ENCODE results near the gene MAGI2. TPM values are rescaled to one million over a fixed set of nuclear protein-coding genes. Genes with fewer than 3 reads are reported as not detected.

The MAGI2 gene
- total and polyA plus RNA-seq, 2 donors (not counting 3 experiments of a cell fraction or from before 2014, with no cell fraction given): 0.28 to 6.0 TPM

DNA sequence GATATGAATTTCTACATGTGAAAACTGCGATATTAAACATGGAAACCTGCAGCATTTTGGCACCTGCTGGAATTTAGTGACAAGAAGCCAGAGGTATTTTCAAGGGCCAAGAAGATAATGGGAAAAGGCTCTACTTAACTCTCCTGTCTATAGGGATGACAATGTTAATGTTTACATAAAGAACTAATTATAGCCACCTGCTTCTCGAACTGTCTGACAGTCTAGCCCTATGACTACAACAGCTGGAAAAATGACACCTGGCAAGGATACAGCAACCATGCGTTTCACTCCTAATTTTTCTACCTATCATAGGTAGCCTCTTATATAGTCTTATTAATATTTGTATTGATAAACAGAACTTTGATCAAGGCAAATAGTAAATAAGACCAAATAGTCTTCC, 49.6 kb downstream of the MAGI2 start:
- H3K9me1 ChIP-seq (replicated peaks; ENCODE audit: control insufficient read depth, extremely low read depth, insufficient read depth, low read length): no peaks in the 10 kb centered on the region
- DNase-seq (ENCODE audit: low read depth, low spot score): no peak
- H3K36me3 ChIP-seq (ENCODE audit: control insufficient read depth in 2 of 2, extremely low read depth in 1 of 2, insufficient read depth in 2 of 2, low read length in 2 of 2): no peaks in the 10 kb centered on the region
- H3K4me3 ChIP-seq (replicated peaks in 1 of 3; ENCODE audit: insufficient read depth in 1 of 3, low read depth in 1 of 3, low read length in 3 of 3): no peak overlapping the region
- POLR2A ChIA-PET: no interaction called here
- no peak overlapping the region for H3K27ac ChIP-seq (ENCODE audit: insufficient read depth, low read depth, low read length)
- H3K79me2 ChIP-seq (ENCODE audit: control insufficient read depth, insufficient read depth, low read length): no peaks in the 10 kb centered on the region
- peaks cover 5% of the 10 kb centered on the region for H3K4me1 ChIP-seq (ENCODE audit: control insufficient read depth, extremely low read depth, insufficient read depth, low read length)
- H3K9ac ChIP-seq (replicated peaks; ENCODE audit: extremely low read depth, insufficient read depth, low read length): no peak overlapping the region
- intact Hi-C loops (cut with micrococcal nuclease) (no loop called here), dilution Hi-C loops (cut with MboI; ENCODE audit: extremely low pct_ligation_motif_present, low sequenced_read_pairs) (no loop called here)
- TF ChIP-seq FOS (IDR thresholded peaks at IDR 0.05; ENCODE audit: borderline replicate concordance, insufficient read depth, low read length) (no peak), GATA2 (IDR thresholded peaks at IDR 0.05; ENCODE audit: insufficient read depth, insufficient read length, low read depth, low read length) (no peak), JUN (IDR thresholded peaks at IDR 0.05; ENCODE audit: borderline replicate concordance, insufficient read depth, insufficient read length, low read depth) (no peak), POLR2A (IDR thresholded peaks at IDR 0.05; ENCODE audit: low read depth, low read length) (no peak), MYC (IDR thresholded peaks at IDR 0.05; ENCODE audit: low read depth, low read length) (no peak), EZH2 (IDR thresholded peaks at IDR 0.05; ENCODE audit: borderline replicate concordance, low read depth, low read length, severe bottlenecking) (no peak), POLR2AphosphoS5 (IDR thresholded peaks at IDR 0.05; ENCODE audit: insufficient read depth, low read depth, low read length) (no peak)
- TF ChIP-seq, protein P1, sequence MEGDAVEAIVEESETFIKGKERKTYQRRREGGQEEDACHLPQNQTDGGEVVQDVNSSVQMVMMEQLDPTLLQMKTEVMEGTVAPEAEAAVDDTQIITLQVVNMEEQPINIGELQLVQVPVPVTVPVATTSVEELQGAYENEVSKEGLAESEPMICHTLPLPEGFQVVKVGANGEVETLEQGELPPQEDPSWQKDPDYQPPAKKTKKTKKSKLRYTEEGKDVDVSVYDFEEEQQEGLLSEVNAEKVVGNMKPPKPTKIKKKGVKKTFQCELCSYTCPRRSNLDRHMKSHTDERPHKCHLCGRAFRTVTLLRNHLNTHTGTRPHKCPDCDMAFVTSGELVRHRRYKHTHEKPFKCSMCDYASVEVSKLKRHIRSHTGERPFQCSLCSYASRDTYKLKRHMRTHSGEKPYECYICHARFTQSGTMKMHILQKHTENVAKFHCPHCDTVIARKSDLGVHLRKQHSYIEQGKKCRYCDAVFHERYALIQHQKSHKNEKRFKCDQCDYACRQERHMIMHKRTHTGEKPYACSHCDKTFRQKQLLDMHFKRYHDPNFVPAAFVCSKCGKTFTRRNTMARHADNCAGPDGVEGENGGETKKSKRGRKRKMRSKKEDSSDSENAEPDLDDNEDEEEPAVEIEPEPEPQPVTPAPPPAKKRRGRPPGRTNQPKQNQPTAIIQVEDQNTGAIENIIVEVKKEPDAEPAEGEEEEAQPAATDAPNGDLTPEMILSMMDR (IDR thresholded peaks at IDR 0.05; ENCODE audit: extremely low read depth in 1 of 2, insufficient read depth in 1 of 2, low read depth in 1 of 2, low read length in 2 of 2): no peak
- TF ChIP-seq, protein P2, sequence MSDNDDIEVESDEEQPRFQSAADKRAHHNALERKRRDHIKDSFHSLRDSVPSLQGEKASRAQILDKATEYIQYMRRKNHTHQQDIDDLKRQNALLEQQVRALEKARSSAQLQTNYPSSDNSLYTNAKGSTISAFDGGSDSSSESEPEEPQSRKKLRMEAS (IDR thresholded peaks at IDR 0.05; ENCODE audit: insufficient read depth, insufficient read length): no peak
- H3K27me3 ChIP-seq (ENCODE audit: control insufficient read depth in 2 of 2, insufficient read depth in 2 of 2, low read length in 2 of 2): no peaks in the 10 kb centered on the region
- no peak overlapping the region for H3K4me2 ChIP-seq (ENCODE audit: insufficient read depth, low read length)
- H2AFZ ChIP-seq (ENCODE audit: low read depth, low read length): no peak overlapping the region
- CTCF ChIA-PET: no interaction called here
- BruUV-seq (replicated peaks): no TSS peak
- no peak for FAIRE-seq
- no peaks in the 10 kb centered on the region for H4K20me1 ChIP-seq (replicated peaks; ENCODE audit: control insufficient read depth, extremely low read depth, insufficient read depth, low read length)
- no peaks in the 10 kb centered on the region for H3K9me3 ChIP-seq (replicated peaks; ENCODE audit: control insufficient read depth, insufficient read depth, low read length)
